ENCODE results near the gene ROBO1. TPM values are rescaled to one million over a fixed set of nuclear protein-coding genes. Genes with fewer than 3 reads are reported as not detected.

The ROBO1 gene
- total RNA-seq, 1 donor from 2014 or later, result 0.16 TPM

DNA sequence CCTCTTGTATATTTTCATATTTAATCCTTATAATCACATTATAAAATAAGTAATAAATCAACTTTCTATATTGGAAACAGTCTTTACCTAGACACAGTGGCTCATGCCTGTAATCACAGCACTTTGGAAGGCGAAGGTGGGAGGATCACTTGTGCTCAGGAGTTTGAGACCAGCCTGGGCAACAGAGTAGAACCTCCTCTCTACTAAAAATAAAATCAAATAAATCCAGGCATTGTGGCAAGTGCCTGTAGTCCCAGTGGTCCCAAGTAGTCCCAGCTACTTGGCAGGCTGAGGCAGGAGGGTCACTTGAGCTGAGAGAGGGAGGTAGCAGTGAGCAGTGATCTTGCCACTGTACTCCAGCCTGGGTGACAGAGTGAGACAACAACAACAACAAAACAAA lies 975.1 kb downstream of the ROBO1 start:
- H3K4me1 Mint-ChIP-seq (ENCODE audit: low read depth), result no peaks in the 10 kb centered on the region
- no peak for DNase-seq (ENCODE audit: low spot score)
- intact Hi-C loops (cut with micrococcal nuclease), result no loop called here
- no peak overlapping the region for H3K27ac Mint-ChIP-seq
- no peaks in the 10 kb centered on the region for H3K27me3 Mint-ChIP-seq (ENCODE audit: insufficient read depth)
- no peaks in the 10 kb centered on the region for H3K36me3 Mint-ChIP-seq (ENCODE audit: low read depth)
- peaks cover 7% of the 10 kb centered on the region for H3K9me3 Mint-ChIP-seq
- no peak overlapping the region for H3K4me3 Mint-ChIP-seq

GRCh38 chr3:78792212-78792611 lies 975.6 kb downstream of the ROBO1 start:
- Mint-ChIP-seq H3K4me3 (no peak overlapping the region), H3K9me3 (peaks cover 7% of the 10 kb centered on the region), H3K4me1 (ENCODE audit: low read depth) (no peaks in the 10 kb centered on the region), H3K27ac (no peak overlapping the region), H3K27me3 (ENCODE audit: insufficient read depth) (no peaks in the 10 kb centered on the region), H3K36me3 (ENCODE audit: low read depth) (no peaks in the 10 kb centered on the region)
- no peak for DNase-seq (ENCODE audit: low spot score)
- intact Hi-C loops (cut with micrococcal nuclease), result no loop called here

DNA sequence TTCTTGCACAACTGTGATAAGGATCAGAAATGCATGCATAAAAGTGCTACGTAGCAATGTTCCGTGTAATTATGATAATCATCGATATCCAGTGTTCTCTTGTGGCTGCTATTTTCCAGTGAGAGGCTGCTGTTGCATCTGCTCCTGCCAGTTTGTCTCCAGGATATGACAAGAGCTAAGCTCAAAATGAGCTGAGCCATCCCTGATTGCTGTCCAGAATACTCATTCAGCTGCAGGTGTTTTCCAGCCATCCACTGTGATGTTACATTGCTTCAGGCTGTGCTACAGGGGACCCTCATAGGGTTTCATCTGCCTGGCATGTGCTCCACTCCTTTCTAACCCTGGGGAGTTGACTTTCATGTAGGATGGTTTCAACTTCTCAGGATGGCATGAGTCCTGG lies 976.0 kb downstream of the ROBO1 start:
- intact Hi-C loops (cut with micrococcal nuclease), result no loop called here
- no peaks in the 10 kb centered on the region for H3K4me1 Mint-ChIP-seq (ENCODE audit: low read depth)
- DNase-seq (ENCODE audit: low spot score), result no peak
- no peak overlapping the region for H3K4me3 Mint-ChIP-seq
- H3K27me3 Mint-ChIP-seq (ENCODE audit: insufficient read depth), result no peaks in the 10 kb centered on the region
- peaks cover 4% of the 10 kb centered on the region for H3K9me3 Mint-ChIP-seq
- no peak overlapping the region for H3K27ac Mint-ChIP-seq
- no peaks in the 10 kb centered on the region for H3K36me3 Mint-ChIP-seq (ENCODE audit: low read depth)

DNA sequence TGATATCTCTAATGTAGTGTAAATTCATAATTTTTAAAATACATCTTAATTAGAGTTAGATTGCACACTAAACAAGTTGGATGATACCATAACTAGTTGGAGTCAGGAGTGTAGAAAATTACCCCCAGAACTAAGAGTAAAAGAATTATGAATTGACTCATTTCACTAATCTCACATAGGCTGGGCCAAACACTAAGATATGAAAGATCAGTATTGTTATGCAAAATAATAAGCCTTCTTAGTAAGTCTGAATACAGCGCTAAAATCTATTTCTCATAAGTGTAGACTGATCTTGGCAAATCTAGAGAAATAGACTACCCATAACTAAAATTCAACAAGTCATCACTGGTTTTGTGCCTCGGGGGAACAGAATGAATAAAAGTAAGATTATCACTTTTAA lies 979.0 kb downstream of the ROBO1 start:
- Mint-ChIP-seq H3K27me3 (ENCODE audit: insufficient read depth) (no peaks in the 10 kb centered on the region), H3K4me1 (ENCODE audit: low read depth) (no peaks in the 10 kb centered on the region), H3K4me3 (no peak overlapping the region), H3K9me3 (no peaks in the 10 kb centered on the region), H3K36me3 (ENCODE audit: low read depth) (no peaks in the 10 kb centered on the region), H3K27ac (no peak overlapping the region)
- intact Hi-C loops (cut with micrococcal nuclease), result no loop called here
- DNase-seq (ENCODE audit: low spot score), result no peak

- intact Hi-C loops (cut with micrococcal nuclease), result no loop called here
- no peaks in the 10 kb centered on the region for H3K27me3 Mint-ChIP-seq (ENCODE audit: insufficient read depth)
- H3K27ac Mint-ChIP-seq, result no peak overlapping the region
- DNase-seq (ENCODE audit: low spot score), result no peak
- peaks cover 6% of the 10 kb centered on the region for H3K9me3 Mint-ChIP-seq
- no peak overlapping the region for H3K4me3 Mint-ChIP-seq
- H3K36me3 Mint-ChIP-seq (ENCODE audit: low read depth), result no peaks in the 10 kb centered on the region
- H3K4me1 Mint-ChIP-seq (ENCODE audit: low read depth), result no peaks in the 10 kb centered on the region
Measured at GRCh38 chr3:78785004-78785403, 982.8 kb downstream of the ROBO1 start.

DNA sequence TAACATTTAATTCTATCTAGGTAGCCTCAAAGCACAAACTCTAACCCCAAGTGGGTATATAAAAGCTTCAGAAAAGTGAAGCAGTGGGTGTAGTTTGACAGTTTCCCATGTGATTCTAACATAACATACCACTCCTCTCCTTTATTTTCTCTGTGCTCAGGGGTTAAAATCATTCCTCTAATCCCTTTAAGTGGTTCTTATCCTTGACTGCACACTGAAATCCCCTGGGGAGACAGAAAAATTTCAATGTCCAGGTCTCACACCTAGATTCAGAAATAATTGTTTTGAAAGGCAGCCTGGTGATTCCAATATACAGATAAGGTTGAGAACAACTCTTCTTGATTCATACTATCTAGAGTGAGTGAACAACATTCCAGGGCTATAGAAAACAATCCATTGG lies 986.4 kb downstream of the ROBO1 start:
- no peak overlapping the region for H3K27ac Mint-ChIP-seq
- no peak for DNase-seq (ENCODE audit: low spot score)
- intact Hi-C loops (cut with micrococcal nuclease), result no loop called here
- no peaks in the 10 kb centered on the region for H3K36me3 Mint-ChIP-seq (ENCODE audit: low read depth)
- H3K4me3 Mint-ChIP-seq, result no peak overlapping the region
- H3K4me1 Mint-ChIP-seq (ENCODE audit: low read depth), result no peaks in the 10 kb centered on the region
- no peaks in the 10 kb centered on the region for H3K27me3 Mint-ChIP-seq (ENCODE audit: insufficient read depth)
- peaks cover 16% of the 10 kb centered on the region for H3K9me3 Mint-ChIP-seq

- H3K4me3 Mint-ChIP-seq, result no peak overlapping the region
- no peak for DNase-seq (ENCODE audit: low spot score)
- peaks cover 4% of the 10 kb centered on the region for H3K9me3 Mint-ChIP-seq
- no peaks in the 10 kb centered on the region for H3K27me3 Mint-ChIP-seq (ENCODE audit: insufficient read depth)
- H3K27ac Mint-ChIP-seq, result no peak overlapping the region
- no peaks in the 10 kb centered on the region for H3K4me1 Mint-ChIP-seq (ENCODE audit: low read depth)
- intact Hi-C loops (cut with micrococcal nuclease), result no loop called here
- no peaks in the 10 kb centered on the region for H3K36me3 Mint-ChIP-seq (ENCODE audit: low read depth)
Measured at GRCh38 chr3:78765671-78766485, 1001.9 kb downstream of the ROBO1 start.

DNA sequence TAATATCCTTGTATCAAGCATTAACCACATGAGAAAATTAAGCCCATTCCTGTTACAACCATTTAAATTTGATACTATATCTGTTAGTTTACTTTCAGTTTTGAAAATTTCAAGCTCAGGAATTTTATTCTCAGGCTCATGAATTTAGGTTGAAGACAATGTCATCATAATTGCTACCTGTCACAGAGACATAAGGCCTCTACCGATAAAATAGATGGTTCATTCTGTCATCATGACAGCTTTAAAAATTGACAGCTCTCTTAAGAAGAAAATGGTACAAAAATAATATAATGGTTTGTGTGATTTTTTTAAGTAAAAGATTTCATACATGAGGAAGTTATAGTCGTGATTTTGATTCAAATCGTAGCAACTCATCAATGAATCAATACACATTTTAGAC lies 1003.2 kb downstream of the ROBO1 start:
- intact Hi-C loops (cut with micrococcal nuclease), result no loop called here
- Mint-ChIP-seq H3K9me3 (no peaks in the 10 kb centered on the region), H3K4me1 (ENCODE audit: low read depth) (no peaks in the 10 kb centered on the region), H3K4me3 (no peak overlapping the region), H3K27ac (no peak overlapping the region), H3K27me3 (ENCODE audit: insufficient read depth) (no peaks in the 10 kb centered on the region), H3K36me3 (ENCODE audit: low read depth) (no peaks in the 10 kb centered on the region)
- DNase-seq (ENCODE audit: low spot score), result no peak

DNA sequence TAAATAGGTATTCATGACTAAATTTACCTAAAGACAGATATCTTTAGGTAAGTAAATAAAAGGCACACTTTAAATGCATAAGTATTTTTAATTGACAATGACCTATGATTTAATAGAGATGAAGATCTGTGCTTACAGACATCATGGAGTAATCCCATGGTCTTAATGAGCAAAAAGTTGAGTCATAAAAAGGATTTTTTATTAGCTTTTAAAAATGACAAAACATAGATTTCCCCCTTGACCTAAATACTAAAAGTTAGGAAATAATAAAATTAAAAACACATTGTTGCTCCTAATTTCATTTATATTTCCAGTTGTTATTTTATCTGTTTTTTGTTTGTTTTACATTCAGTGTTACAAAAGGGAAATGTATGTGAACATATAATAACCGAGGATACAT lies 1005.7 kb downstream of the ROBO1 start:
- Mint-ChIP-seq H3K4me3 (no peak overlapping the region), H3K27ac (no peak overlapping the region)
- intact Hi-C loops (cut with micrococcal nuclease), result no loop called here

GRCh38 chr3:78761126-78761525 lies 1006.7 kb downstream of the ROBO1 start:
- Mint-ChIP-seq H3K9me3 (no peaks in the 10 kb centered on the region), H3K4me1 (ENCODE audit: low read depth) (no peaks in the 10 kb centered on the region), H3K4me3 (no peak overlapping the region), H3K36me3 (ENCODE audit: low read depth) (no peaks in the 10 kb centered on the region), H3K27ac (no peak overlapping the region), H3K27me3 (ENCODE audit: insufficient read depth) (no peaks in the 10 kb centered on the region)
- no peak for DNase-seq (ENCODE audit: low spot score)
- intact Hi-C loops (cut with micrococcal nuclease), result no loop called here

More for the DNA sequence above, 1005.7 kb downstream of the ROBO1 start:
- H3K9me3 Mint-ChIP-seq, result no peaks in the 10 kb centered on the region
- DNase-seq (ENCODE audit: low spot score), result no peak
- no peaks in the 10 kb centered on the region for H3K27me3 Mint-ChIP-seq (ENCODE audit: insufficient read depth)
- H3K4me1 Mint-ChIP-seq (ENCODE audit: low read depth), result no peaks in the 10 kb centered on the region
- H3K36me3 Mint-ChIP-seq (ENCODE audit: low read depth), result no peaks in the 10 kb centered on the region

DNA sequence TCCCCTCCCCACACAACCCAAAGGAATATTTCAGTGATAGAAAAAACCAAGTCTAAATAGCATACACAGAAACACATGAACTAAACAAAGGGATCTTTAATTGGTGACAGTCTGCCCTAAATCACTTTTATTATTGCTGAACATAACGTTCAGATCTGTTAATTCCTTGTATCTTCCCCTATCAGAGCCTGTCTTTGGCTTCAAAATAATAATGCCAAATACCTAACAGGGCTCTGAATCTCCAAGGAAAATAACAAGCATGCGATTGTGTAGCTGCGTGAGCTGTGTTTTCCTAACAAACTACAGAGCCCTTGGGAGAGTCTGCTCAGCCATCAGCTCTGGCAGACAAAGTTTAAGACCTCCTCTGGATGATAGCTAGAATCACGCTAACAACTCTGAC lies 1010.1 kb downstream of the ROBO1 start:
- no peak overlapping the region for H3K27ac Mint-ChIP-seq
- DNase-seq (ENCODE audit: low spot score), result no peak

DNA sequence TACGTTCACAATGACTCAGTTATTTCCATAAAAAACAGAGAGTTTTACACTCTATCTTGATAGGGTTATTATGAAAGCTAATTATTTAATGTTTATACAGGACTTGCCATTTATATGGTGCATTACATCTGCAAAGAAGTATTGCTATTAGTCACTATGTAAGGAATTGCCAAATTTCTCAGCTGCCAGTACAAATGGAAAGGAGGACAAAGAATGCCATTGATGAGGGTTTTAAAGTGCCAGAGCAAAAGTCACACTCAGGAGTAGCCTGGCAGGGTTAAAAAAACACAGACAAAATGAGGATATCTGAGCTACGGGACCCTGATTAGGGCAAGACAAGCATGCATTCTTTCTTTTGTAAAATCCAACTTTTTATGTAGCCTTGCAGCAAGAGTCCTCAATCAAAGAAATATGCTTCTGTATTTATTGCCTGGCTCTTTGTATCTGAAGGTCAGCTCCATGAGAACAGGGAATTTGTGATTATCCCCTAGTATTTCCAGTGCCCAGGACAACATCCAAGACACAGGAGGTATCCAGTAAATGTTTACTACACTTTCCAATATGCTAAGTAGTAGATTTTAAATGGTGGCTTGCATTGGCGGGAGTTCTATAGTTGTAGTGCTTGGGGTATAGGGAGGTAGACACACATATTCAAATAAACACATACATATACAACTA lies 1013.6 kb downstream of the ROBO1 start:
- Mint-ChIP-seq H3K27ac (no peak overlapping the region), H3K9me3 (no peaks in the 10 kb centered on the region), H3K4me1 (ENCODE audit: low read depth) (no peaks in the 10 kb centered on the region), H3K27me3 (ENCODE audit: insufficient read depth) (no peaks in the 10 kb centered on the region), H3K36me3 (ENCODE audit: low read depth) (no peaks in the 10 kb centered on the region), H3K4me3 (no peak overlapping the region)
- intact Hi-C loops (cut with micrococcal nuclease), result no loop called here
- no peak for DNase-seq (ENCODE audit: low spot score)

More for the DNA sequence above, 1010.1 kb downstream of the ROBO1 start:
- H3K9me3 Mint-ChIP-seq, result no peaks in the 10 kb centered on the region
- intact Hi-C loops (cut with micrococcal nuclease), result no loop called here
- H3K36me3 Mint-ChIP-seq (ENCODE audit: low read depth), result no peaks in the 10 kb centered on the region
- H3K4me1 Mint-ChIP-seq (ENCODE audit: low read depth), result no peaks in the 10 kb centered on the region
- no peak overlapping the region for H3K4me3 Mint-ChIP-seq
- no peaks in the 10 kb centered on the region for H3K27me3 Mint-ChIP-seq (ENCODE audit: insufficient read depth)

DNA sequence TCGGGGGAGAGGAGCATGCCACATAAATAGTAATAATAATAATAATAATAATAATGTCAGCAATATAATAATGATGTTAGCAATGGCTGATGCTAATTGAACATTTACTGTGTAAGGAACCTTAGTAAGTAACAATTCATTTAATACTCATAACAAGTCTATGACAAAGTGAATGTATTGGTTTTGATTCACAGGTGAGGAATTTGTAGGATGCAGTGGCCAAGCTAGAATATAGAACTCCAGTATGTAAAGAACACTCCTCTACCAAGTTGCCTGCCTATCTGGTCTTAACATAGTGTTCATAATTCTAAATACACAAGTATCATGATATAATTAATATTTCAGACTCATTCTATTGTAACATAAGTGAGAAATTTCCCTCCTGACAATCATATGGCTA lies 1016.5 kb downstream of the ROBO1 start:
- intact Hi-C loops (cut with micrococcal nuclease), result no loop called here
- Mint-ChIP-seq H3K4me1 (ENCODE audit: low read depth) (no peaks in the 10 kb centered on the region), H3K36me3 (ENCODE audit: low read depth) (no peaks in the 10 kb centered on the region), H3K27ac (no peak overlapping the region), H3K9me3 (no peaks in the 10 kb centered on the region), H3K4me3 (no peak overlapping the region), H3K27me3 (ENCODE audit: insufficient read depth) (no peaks in the 10 kb centered on the region)
- no peak for DNase-seq (ENCODE audit: low spot score)
